ENCODE measurements around the gene GLOD5.

Gene GLOD5

GRCh38 chrX:48751343-48751742 lies 10.2 kb upstream of the GLOD5 start:
- Histone ChIP-seq H3K27ac (no peak overlapping the region), H3K4me3 (no peak overlapping the region)

GRCh38 chrX:48752498-48752897 lies 9.0 kb upstream of the GLOD5 start:
- no peak overlapping the region for H3K27ac ChIP-seq
- H3K4me3 ChIP-seq = no peak overlapping the region

- H3K4me3 ChIP-seq = no peak overlapping the region
Measured at GRCh38 chrX:48753708-48754228, 7.8 kb upstream of the GLOD5 start.

GRCh38 chrX:48754238-48754637 lies 7.3 kb upstream of the GLOD5 start:
- H3K4me3 ChIP-seq = no peak overlapping the region

More at GRCh38 chrX:48753708-48754228, 7.8 kb upstream of the GLOD5 start:
- H3K27ac ChIP-seq = no peak overlapping the region

GRCh38 chrX:48769230-48769629 lies 7.7 kb downstream of the GLOD5 start:
- H3K27ac ChIP-seq = no peak overlapping the region

More at GRCh38 chrX:48754238-48754637, 7.3 kb upstream of the GLOD5 start:
- no peak overlapping the region for H3K27ac ChIP-seq

GRCh38 chrX:48770296-48770695 lies 8.7 kb downstream of the GLOD5 start:
- no peak overlapping the region for H3K4me3 ChIP-seq
- no peak overlapping the region for H3K27ac ChIP-seq

More at GRCh38 chrX:48769230-48769629, 7.7 kb downstream of the GLOD5 start:
- no peak overlapping the region for H3K4me3 ChIP-seq

GRCh38 chrX:48772602-48773001 lies 11.1 kb downstream of the GLOD5 start:
- H3K4me3 ChIP-seq = no peak overlapping the region
- no peak overlapping the region for H3K27ac ChIP-seq

GRCh38 chrX:48776818-48777439 lies 15.4 kb downstream of the GLOD5 start:
- Histone ChIP-seq H3K4me3 (no peak overlapping the region), H3K27ac (no peak overlapping the region)

- no peak overlapping the region for H3K27ac ChIP-seq
- H3K4me3 ChIP-seq = no peak overlapping the region
Measured at GRCh38 chrX:48779399-48779798, 17.9 kb downstream of the GLOD5 start.

- no peak overlapping the region for H3K27ac ChIP-seq
Measured at GRCh38 chrX:48781705-48782104, 20.2 kb downstream of the GLOD5 start.

GRCh38 chrX:48782216-48782615 lies 20.7 kb downstream of the GLOD5 start:
- Histone ChIP-seq H3K4me3 (no peak overlapping the region), H3K27ac (no peak overlapping the region)

More at GRCh38 chrX:48781705-48782104, 20.2 kb downstream of the GLOD5 start:
- H3K4me3 ChIP-seq = no peak overlapping the region

GRCh38 chrX:48782795-48783194 lies 21.2 kb downstream of the GLOD5 start:
- Histone ChIP-seq H3K4me3 (no peak overlapping the region), H3K27ac (no peak overlapping the region)

- Histone ChIP-seq H3K4me3 (no peak overlapping the region), H3K27ac (no peak overlapping the region)
Measured at GRCh38 chrX:48784726-48785125, 23.2 kb downstream of the GLOD5 start.

GRCh38 chrX:48785186-48785539 lies 23.6 kb downstream of the GLOD5 start:
- Histone ChIP-seq H3K4me3 (no peak overlapping the region), H3K27ac (no peak overlapping the region)

GRCh38 chrX:48785540-48786214 lies 24.1 kb downstream of the GLOD5 start:
- Histone ChIP-seq H3K27ac (no peak overlapping the region), H3K4me3 (no peak overlapping the region)

- Histone ChIP-seq H3K4me3 (no peak within 1 kb of the TSS), H3K27ac (no peak within 1 kb of the TSS)
Measured at GRCh38 chrX:48786341-48786800, 24.8 kb downstream of the GLOD5 start, which contains the start of gene GATA1. Gene GATA1, plus strand, starts transcription at chrX:48786590. Its CDS starts 4,520 bp downstream, at chrX:48791110.

GRCh38 chrX:48786825-48787504 lies 25.4 kb downstream of the GLOD5 start:
- H3K27ac ChIP-seq = no peak overlapping the region
- H3K4me3 ChIP-seq = no peak overlapping the region

- no peak overlapping the region for H3K4me3 ChIP-seq
- no peak overlapping the region for H3K27ac ChIP-seq
Measured at GRCh38 chrX:48787505-48788443, 26.2 kb downstream of the GLOD5 start.

GRCh38 chrX:48789366-48790220 lies 28.0 kb downstream of the GLOD5 start:
- no peak overlapping the region for H3K27ac ChIP-seq

More at GRCh38 chrX:48789366-48790220, 28.0 kb downstream of the GLOD5 start:
- H3K4me3 ChIP-seq = no peak overlapping the region

Measured in skin epidermis (tissue), 12 donors.